HepG2 (cell line): ENCODE measurements around the gene SNX21. TPM values are rescaled to one million over a fixed set of nuclear protein-coding genes. Genes with fewer than 3 reads are reported as not detected.

ENCODE experiments used
- DNMT1 ChIP-seq: sonication (generic); formaldehyde crosslinking; IDR thresholded peaks from 2 replicates; pipeline ENCODE4 v1.5.1; 2020; ENCODE audit warnings: mild to moderate bottlenecking, missing genetic modification reagents
- MAFF ChIP-seq: IDR thresholded peaks from 2 replicates; pipeline ENCODE4 v1.6.1; 2011; ENCODE audit warnings: low read depth, low read length, improper control_type of control experiment
- MYNN ChIP-seq: sonication (generic); formaldehyde crosslinking; IDR thresholded peaks from 2 replicates; pipeline ENCODE4 v1.4.0; 2020; ENCODE audit warnings: mild to moderate bottlenecking, low read depth, missing genetic modification reagents
- MZF1 ChIP-seq: sonication (generic); formaldehyde crosslinking; IDR thresholded peaks from 2 replicates; pipeline ENCODE4 v1.8.1; 2023; ENCODE audit warnings: mild to moderate bottlenecking, missing genetic modification reagents, borderline replicate concordance
- NR3C1 ChIP-seq: sonication (generic); formaldehyde crosslinking; IDR thresholded peaks from 2 replicates; pipeline ENCODE4 v1.4.0; 2020; ENCODE audit warnings: missing genetic modification reagents
- PITX1 ChIP-seq: sonication (generic); formaldehyde crosslinking; IDR thresholded peaks from 2 replicates; pipeline ENCODE4 v1.5.1; 2020; ENCODE audit warnings: mild to moderate bottlenecking, missing genetic modification reagents
- PTBP1 ChIP-seq: fragments of 200-400 bp; formaldehyde crosslinking; IDR thresholded peaks from 2 replicates; pipeline ENCODE4 v1.6.1; 2018; ENCODE audit warnings: low read length, low read depth; ENCODE audit not compliant: poor library complexity, severe bottlenecking
- RAD51 ChIP-seq: fragments of 450-650 bp; IDR thresholded peaks from 2 replicates; pipeline ENCODE4 v1.6.1; 2016; ENCODE audit warnings: borderline replicate concordance
- RBM39 ChIP-seq: fragments of 200-400 bp; formaldehyde crosslinking; IDR thresholded peaks from one replicate; pipeline ENCODE4 v1.6.1; 2018; ENCODE audit warnings: antibody characterized with exemption, mild to moderate bottlenecking, low read depth, low read length; ENCODE audit not compliant: poor library complexity, severe bottlenecking
- RXRB ChIP-seq: IDR thresholded peaks from 2 replicates; pipeline ENCODE4 v1.6.1; 2016; ENCODE audit warnings: borderline replicate concordance, missing genetic modification reagents, missing compliant biosample characterization
- TP53 ChIP-seq: sonication (generic); formaldehyde crosslinking; conservative IDR thresholded peaks from 2 replicates; pipeline ENCODE4 v1.4.0; 2020; ENCODE audit warnings: missing genetic modification reagents
- ZFAT ChIP-seq: sonication (generic); formaldehyde crosslinking; conservative IDR thresholded peaks from 2 replicates; pipeline ENCODE4 v1.8.1; 2023; ENCODE audit warnings: missing genetic modification reagents, inconsistent platforms
- ZMYM2 ChIP-seq: sonication (generic); formaldehyde crosslinking; IDR thresholded peaks from 2 replicates; pipeline ENCODE4 v1.8.0; 2022; ENCODE audit warnings: mild to moderate bottlenecking, missing genetic modification reagents
- ZNF160 ChIP-seq: sonication (generic); formaldehyde crosslinking; IDR thresholded peaks from 2 replicates; pipeline ENCODE4 v1.8.0; 2022; ENCODE audit warnings: mild to moderate bottlenecking, inconsistent platforms, missing genetic modification reagents
- ZNF317 ChIP-seq: sonication (generic); formaldehyde crosslinking; IDR thresholded peaks from 2 replicates; pipeline ENCODE4 v1.5.0; 2020; ENCODE audit warnings: mild to moderate bottlenecking, missing genetic modification reagents
- ZNF792 ChIP-seq: IDR thresholded peaks from 2 replicates; pipeline ENCODE4 v1.6.1; 2016
- polyA plus RNA-seq, 8 experiments: library from polyadenylated mRNA; depleted of rRNA in 3 of 8; stranded (reverse) in 7 of 8; unstranded in 1 of 8; fragments of >200 nt; fragmentation: Illumina TruSeq in 4 of 8; extraction: Trizol in 4 of 8; gene quantifications; 2 replicates each; pipeline versions ENCODE4 v1.2.1 to v1.2.3, GENCODE V29; 2011 to 2016; ENCODE audit warnings: low read depth in 4 of 8, missing spikeins in 1 of 8, mixed read lengths in 1 of 8; ENCODE audit not compliant: insufficient read depth in 1 of 8
- total RNA-seq, 5 experiments: library from RNA; depleted of rRNA; stranded (reverse); fragments of >200 nt; fragmentation: Illumina TruSeq; extraction: Trizol; gene quantifications; 2 replicates each; pipeline ENCODE4 v1.2.3, GENCODE V29; 2016; ENCODE audit warnings: low read depth in 1 of 5
- TF ChIP-seq, protein P1 (sequence below): sonication (generic); formaldehyde crosslinking; IDR thresholded peaks from 2 replicates; pipeline ENCODE4 v1.4.0; 2020; ENCODE audit warnings: mild to moderate bottlenecking, missing genetic modification reagents
- TF ChIP-seq, protein P2 (sequence below): sonication (generic); formaldehyde crosslinking; conservative IDR thresholded peaks from 2 replicates; pipeline ENCODE4 v1.8.1; 2023; ENCODE audit warnings: missing genetic modification reagents

The SNX21 gene
- total and polyA plus RNA-seq, 2 of the 13 experiments (the other 11 are each of a cell fraction or from before 2014, with no cell fraction given): 7.7 to 12.8 TPM

DNA sequence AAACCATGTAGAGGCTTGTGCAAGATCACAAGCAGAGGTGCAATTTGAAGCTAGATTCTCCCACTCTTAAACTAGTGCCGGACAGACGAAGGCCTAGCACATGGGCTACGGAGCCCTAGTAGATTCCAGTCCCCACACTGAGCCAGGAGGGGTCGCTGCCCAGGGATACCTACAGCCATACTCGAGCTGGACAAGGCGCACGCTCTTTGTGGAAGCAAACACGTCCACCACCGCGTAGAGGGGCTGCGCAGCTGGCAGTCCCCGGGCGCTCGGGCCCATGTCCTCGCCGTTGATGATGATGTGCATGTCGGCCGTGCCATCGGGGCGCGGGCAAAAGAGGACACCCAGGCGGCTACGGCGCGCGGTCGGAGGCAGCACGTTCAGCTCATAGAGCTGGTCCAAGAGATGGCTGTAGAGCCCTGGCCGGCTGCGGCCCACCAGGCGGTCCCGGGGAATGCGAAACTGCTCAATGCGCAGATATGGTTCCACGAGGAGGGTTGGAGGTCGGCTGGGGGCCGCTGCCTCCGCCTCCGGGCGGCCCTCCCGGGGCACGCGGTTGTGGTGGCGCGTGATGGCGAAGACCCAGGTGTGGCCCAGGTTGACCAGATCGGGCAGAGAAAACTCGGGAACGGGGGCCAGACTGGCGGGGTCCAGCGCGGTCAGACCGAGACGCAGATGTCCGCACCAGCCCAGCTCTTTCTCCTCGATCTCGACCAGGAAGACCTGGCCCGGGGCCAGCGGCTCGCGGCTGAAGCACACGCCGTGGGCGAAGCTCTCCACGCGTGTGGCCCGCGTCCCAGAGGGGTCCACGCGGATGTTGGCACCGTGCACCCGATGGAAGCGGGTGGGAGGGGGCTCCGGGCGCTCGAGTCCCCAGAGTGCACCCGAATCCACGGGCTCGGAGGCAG lies 56.7 kb downstream of the SNX21 start (continued):
- TF ChIP-seq, protein P1, sequence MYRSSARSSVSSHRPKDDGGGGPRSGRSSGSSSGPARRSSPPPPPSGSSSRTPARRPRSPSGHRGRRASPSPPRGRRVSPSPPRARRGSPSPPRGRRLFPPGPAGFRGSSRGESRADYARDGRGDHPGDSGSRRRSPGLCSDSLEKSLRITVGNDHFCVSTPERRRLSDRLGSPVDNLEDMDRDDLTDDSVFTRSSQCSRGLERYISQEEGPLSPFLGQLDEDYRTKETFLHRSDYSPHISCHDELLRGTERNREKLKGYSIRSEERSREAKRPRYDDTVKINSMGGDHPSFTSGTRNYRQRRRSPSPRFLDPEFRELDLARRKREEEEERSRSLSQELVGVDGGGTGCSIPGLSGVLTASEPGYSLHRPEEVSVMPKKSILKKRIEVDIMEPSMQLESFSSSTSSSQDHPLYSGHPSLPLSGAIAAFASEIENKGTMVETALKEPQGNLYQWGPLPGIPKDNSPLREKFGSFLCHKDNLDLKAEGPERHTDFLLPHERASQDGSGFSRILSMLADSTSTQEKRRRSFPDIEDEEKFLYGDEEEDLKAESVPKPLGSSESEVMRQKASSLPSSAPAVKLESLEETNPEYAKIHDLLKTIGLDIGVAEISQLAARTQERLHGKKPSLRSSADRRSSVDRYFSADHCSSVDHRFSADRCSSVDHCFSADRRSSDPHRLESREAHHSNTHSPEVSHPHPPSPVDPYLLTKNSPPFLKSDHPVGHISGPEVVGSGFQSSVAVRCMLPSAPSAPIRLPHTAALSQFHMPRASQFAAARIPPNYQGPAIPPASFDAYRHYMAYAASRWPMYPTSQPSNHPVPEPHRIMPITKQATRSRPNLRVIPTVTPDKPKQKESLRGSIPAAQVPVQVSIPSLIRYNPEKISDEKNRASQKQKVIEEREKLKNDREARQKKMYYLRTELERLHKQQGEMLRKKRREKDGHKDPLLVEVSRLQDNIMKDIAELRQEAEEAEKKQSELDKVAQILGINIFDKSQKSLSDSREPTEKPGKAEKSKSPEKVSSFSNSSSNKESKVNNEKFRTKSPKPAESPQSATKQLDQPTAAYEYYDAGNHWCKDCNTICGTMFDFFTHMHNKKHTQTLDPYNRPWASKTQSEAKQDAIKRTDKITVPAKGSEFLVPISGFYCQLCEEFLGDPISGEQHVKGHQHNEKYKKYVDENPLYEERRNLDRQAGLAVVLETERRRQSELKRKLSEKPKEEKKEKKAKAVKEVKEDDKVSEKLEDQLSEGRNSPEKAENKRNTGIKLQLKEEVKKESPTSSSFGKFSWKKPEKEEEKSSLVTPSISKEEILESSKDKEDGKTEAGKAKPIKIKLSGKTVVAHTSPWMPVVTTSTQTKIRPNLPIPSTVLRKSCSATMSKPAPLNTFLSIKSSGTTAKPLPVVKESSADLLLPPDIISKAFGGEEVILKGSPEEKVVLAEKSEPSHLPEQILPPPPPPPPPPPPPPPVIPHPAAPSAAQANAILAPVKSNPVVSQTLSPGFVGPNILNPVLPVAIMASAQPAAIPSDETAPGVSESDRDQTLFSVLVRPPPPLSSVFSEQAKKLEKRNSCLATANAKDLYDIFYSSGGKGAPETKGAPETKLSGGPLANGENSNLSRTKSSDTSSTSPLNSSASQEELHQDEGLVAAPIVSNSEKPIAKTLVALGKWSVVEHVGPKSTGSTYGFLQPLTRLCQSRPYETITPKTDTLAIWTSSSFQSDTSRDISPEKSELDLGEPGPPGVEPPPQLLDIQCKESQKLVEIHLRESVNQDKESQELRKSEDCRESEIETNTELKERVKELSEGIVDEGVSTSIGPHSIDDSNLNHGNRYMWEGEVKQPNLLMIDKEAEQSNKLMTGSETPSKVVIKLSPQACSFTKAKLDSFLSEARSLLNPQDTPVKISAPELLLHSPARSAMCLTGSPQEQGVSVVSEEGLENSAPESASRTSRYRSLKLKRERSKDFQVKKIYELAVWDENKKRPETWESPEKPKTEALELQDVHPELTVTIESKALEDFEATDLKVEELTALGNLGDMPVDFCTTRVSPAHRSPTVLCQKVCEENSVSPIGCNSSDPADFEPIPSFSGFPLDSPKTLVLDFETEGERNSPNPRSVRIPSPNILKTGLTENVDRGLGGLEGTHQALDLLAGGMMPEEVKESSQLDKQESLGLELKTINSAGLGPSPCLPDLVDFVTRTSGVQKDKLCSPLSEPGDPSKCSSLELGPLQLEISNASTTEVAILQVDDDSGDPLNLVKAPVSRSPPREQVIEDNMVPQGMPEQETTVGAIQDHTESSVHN (CRISPR knock-in tag): no peak
- TF ChIP-seq ZMYM2 (CRISPR knock-in tag): peak; percentile 57; the same call in 1 of the 2 replicates
- TF ChIP-seq TP53 (CRISPR knock-in tag): no peak
- no peak for TF ChIP-seq PTBP1
- TF ChIP-seq MZF1 (CRISPR knock-in tag): no peak
- TF ChIP-seq, protein P2, sequence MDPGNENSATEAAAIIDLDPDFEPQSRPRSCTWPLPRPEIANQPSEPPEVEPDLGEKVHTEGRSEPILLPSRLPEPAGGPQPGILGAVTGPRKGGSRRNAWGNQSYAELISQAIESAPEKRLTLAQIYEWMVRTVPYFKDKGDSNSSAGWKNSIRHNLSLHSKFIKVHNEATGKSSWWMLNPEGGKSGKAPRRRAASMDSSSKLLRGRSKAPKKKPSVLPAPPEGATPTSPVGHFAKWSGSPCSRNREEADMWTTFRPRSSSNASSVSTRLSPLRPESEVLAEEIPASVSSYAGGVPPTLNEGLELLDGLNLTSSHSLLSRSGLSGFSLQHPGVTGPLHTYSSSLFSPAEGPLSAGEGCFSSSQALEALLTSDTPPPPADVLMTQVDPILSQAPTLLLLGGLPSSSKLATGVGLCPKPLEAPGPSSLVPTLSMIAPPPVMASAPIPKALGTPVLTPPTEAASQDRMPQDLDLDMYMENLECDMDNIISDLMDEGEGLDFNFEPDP (CRISPR knock-in tag): 0 out of 2 replicates have a peak, but pooled peaks have one; percentile 57
- TF ChIP-seq NR3C1 (CRISPR knock-in tag): no peak
- TF ChIP-seq MAFF: no peak
- TF ChIP-seq MYNN (CRISPR knock-in tag): no peak; the same call in 1 of the 2 replicates
- peak; percentile 15 for TF ChIP-seq RBM39
- TF ChIP-seq PITX1 (CRISPR knock-in tag): no peak; the same call in 1 of the 2 replicates
- peak; percentile 93 for TF ChIP-seq ZNF792 (CRISPR knock-in tag)
- TF ChIP-seq RXRB (CRISPR knock-in tag): peak; percentile 84
- TF ChIP-seq DNMT1 (CRISPR knock-in tag): no peak
- TF ChIP-seq ZNF160: peak; percentile 90
- peak; percentile 83 for TF ChIP-seq ZNF317
- no peak; the same call in 1 of the 2 replicates for TF ChIP-seq ZFAT (CRISPR knock-in tag)
- TF ChIP-seq RAD51: no peak
